Inferior parietal cortex (tissue), 1 donor: ENCODE results near the gene RBM33.

Source experiments
- DNase-seq: peaks from one replicate; pipeline ENCODE4 v3.0.0-alpha.2; 2016; ENCODE audit errors: extremely low spot score

The RBM33 gene

GRCh38 chr7:155821851-155822250 is 177.4 kb downstream of the RBM33 start:
- no peak for DNase-seq

- no peak for DNase-seq
Measured at GRCh38 chr7:155824227-155824886, 179.9 kb downstream of the RBM33 start.

- no peak for DNase-seq
Measured at GRCh38 chr7:155825336-155825735, 180.9 kb downstream of the RBM33 start.

GRCh38 chr7:155829796-155830470 is 185.5 kb downstream of the RBM33 start:
- no peak for DNase-seq
